PFSK-1 (cell line): Measurements from ENCODE around the gene OIT3.

Source experiments
- REST ChIP-seq, 2 experiments: IDR thresholded peaks; 2 replicates each; pipeline versions ENCODE4 v1.6.1 to v1.8.0; 2011 to 2012; ENCODE audit warnings: low read depth in 2 of 2, low read length in 2 of 2, control low read depth in 1 of 2, inconsistent platforms in 1 of 2, mild to moderate bottlenecking in 1 of 2, moderate library complexity in 1 of 2; ENCODE audit not compliant: insufficient read depth in 1 of 2
- TAF1 ChIP-seq: IDR thresholded peaks from 2 replicates; pipeline ENCODE4 v1.6.1; 2012; ENCODE audit warnings: low read length, control low read depth, borderline replicate concordance; ENCODE audit not compliant: insufficient read depth

GRCh38 chr10:72898616-72899015 lies 5.1 kb downstream of the OIT3 start:
- TF ChIP-seq TAF1, result no peak
- no peak for TF ChIP-seq REST (IDR thresholded peaks at IDR 0.05; ENCODE audit: insufficient read depth in 1 of 2, low read depth in 2 of 2, low read length in 2 of 2)
